Choroid plexus epithelial cell (primary cell): ENCODE data around the gene GTF3C1.
A peak's percentile ranks its signal among the peaks of the same experiment; 100 is the strongest.
"Not testable (repeated sequence)": the region's sequence is repeated elsewhere in the genome, so short reads cannot be mapped to it uniquely, and the experiment has no call there.

Experiments used
- DNase-seq: peaks from one replicate; pipeline ENCODE4 v3.0.0-alpha.2; 2010; ENCODE audit warnings: low read depth
- H3K4me3 ChIP-seq: 2 replicates; pipeline ENCODE4 v1.5.1; 2011; ENCODE audit warnings: low read depth, mild to moderate bottlenecking, control low read depth, low read length, moderate library complexity
- TF ChIP-seq, protein P1 (sequence below): conservative IDR thresholded peaks from 2 replicates; pipeline ENCODE4 v1.5.1; 2011; ENCODE audit warnings: low read depth, mild to moderate bottlenecking, control low read depth, inconsistent platforms, low read length, moderate library complexity

Gene GTF3C1

DNA sequence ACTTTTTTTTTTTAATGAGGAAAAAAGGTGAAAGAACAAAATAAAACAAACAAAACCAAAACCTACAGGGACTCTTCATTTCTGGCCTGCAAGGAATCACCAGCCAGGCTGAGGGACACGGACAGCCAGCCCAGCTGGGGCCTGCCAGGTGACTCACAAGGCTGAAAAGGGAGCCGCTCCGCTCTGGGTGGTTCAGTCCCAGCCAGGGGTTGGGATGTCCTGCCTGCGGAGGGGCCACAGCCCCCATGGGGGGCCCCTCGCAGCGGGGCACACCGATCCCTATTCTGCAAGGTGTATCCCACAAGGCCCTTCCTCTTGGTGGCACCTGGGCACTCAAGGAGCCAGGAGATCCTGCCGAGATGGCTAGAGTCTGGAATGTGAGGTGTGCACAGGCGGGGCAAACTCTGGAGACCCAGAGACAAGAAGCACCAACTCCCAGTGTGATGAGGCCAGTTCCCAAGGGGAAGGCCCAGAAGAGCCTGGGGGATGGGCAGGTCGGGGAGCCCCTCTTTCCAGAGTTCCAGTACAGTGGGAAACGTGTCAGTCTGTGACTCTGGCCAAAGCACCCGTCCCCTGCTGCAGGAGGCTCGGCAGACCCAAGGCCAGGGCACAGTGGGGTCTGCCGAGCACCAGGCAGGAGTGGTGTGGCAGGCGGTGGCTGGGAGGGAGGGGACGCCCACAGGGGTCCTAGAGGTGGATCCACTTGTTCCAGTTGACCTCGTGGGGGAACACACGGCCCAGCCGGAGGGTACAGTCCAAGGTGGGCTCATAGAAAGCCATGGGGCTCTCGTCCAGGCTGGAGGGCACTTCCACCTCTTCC is 88.8 kb downstream of the GTF3C1 start:
- TF ChIP-seq, protein P1, sequence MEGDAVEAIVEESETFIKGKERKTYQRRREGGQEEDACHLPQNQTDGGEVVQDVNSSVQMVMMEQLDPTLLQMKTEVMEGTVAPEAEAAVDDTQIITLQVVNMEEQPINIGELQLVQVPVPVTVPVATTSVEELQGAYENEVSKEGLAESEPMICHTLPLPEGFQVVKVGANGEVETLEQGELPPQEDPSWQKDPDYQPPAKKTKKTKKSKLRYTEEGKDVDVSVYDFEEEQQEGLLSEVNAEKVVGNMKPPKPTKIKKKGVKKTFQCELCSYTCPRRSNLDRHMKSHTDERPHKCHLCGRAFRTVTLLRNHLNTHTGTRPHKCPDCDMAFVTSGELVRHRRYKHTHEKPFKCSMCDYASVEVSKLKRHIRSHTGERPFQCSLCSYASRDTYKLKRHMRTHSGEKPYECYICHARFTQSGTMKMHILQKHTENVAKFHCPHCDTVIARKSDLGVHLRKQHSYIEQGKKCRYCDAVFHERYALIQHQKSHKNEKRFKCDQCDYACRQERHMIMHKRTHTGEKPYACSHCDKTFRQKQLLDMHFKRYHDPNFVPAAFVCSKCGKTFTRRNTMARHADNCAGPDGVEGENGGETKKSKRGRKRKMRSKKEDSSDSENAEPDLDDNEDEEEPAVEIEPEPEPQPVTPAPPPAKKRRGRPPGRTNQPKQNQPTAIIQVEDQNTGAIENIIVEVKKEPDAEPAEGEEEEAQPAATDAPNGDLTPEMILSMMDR, result no peak
- DNase-seq, result peak; percentile 28
- no peak overlapping the region for H3K4me3 ChIP-seq

GRCh38 chr16:27460213-27460612 is 89.5 kb downstream of the GTF3C1 start:
- DNase-seq, result no peak
- no peak overlapping the region for H3K4me3 ChIP-seq
- TF ChIP-seq, protein P1, result no peak

DNA sequence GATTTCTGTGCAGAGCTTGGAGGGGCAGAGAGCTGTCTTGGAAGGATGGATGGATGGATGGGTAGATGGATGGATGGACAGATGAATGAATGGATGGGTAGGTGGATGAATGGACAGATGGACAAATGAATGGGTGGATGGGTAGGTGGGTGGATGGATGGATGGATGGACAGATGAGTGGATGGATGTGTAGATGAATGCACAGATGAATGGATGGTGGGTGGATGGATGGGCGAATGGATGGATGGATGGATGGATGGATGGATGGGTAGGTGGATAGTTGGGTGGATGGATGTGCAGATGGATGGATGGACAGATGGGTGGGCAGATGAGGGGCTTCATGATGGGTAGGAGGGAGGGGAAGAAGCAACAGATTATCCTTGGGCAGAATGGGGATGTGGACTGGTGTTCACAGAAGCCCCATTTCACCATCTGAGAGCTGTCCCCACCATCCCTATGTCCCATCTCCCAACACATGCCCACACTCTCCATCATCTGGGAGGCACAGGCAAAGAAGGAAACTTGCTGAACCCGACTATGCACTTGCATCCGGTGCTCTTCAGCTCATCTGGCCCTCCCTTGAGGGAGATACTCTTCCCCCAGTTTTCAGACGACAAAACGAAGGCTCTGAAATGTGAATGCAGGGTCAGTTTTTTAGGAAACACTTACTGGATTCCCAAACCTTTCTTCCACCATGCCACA is 90.6 kb downstream of the GTF3C1 start:
- no peak overlapping the region for H3K4me3 ChIP-seq
- TF ChIP-seq, protein P1, result no peak
- DNase-seq, result no peak

DNA sequence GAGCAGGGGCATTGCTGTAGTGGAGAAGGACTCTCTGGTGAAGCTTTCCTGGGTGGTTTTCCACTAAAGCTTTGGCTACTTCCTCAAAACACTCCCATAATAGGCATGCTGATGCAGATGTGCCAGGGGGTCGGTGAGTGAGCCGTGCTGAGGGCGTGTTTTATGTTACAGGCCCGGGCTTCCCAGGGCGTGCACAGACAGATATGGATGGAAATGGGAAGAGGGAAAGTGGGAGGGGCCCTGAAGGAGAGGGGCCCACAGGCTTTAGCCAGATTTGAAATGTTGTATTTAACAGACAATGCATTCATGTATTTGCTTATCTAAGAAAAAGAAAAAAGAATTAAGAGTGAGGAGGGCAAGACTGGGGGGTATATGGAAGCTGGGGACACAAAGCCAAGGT is 91.5 kb downstream of the GTF3C1 start:
- no peak for DNase-seq
- H3K4me3 ChIP-seq, result no peak overlapping the region
- TF ChIP-seq, protein P1, result no peak

DNA sequence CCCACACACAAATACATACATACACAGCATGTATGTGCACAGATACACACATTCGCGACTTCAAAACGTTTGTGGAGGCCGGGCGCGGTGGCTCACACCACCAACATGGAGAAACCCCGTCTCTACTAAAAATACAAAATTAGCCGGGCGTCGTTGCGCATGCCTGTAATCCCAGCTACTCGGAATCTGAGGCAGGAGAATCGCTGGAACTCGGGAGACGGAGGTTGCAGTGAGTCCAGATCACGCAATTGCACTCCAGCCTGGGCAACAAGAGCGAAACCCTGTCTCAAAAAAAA is 92.2 kb downstream of the GTF3C1 start:
- DNase-seq, H3K4me3 ChIP-seq: not testable (repeated sequence)

DNA sequence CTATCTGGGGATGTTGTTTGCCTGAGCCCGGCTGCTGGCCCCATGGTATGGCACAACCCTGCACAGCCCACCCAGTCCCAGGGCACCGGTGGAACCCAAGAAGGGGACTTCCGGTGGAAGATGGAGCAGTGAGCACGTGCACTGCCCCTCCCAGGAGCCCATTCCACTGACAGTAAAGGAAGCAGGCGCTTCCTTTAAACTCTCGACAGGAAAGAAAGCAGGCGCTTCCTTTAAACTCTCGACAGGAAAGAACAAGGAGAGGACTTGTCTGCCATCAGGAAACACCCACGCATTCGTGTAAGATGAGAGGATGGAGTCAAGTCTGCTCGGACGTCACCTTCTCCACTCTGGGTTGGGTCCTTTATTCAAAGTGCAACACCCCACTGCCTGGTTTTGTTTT is 94.0 kb downstream of the GTF3C1 start:
- TF ChIP-seq, protein P1, result no peak
- H3K4me3 ChIP-seq, result no peak overlapping the region
- DNase-seq, result peak; percentile 35

DNA sequence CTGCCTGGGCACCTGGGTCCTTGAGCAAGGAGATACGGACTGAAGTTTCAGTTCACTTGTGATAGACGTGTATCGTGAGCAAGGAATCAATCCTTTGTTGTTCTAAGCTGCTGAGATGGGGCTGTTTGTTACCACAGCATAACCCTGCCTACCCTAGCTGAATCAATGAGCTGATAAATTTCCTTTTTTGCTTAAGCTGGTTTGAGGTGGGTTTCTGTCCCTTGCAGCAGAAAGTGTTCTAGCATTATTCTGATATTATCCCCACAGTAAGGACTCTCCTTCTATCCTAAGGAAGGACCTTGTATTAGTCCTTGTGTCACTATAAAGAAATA is 96.3 kb downstream of the GTF3C1 start:
- TF ChIP-seq, protein P1, result no peak
- no peak for DNase-seq
- H3K4me3 ChIP-seq, result no peak overlapping the region
